CD14-positive monocyte (primary cell): Measurements from ENCODE around the gene RNU1-3. TPM values are rescaled to one million over a fixed set of nuclear protein-coding genes. Genes with fewer than 3 reads are reported as not detected.
"Not testable (repeated sequence)": the region's sequence is repeated elsewhere in the genome, so short reads cannot be mapped to it uniquely, and the experiment has no call there.

ENCODE experiments used
- DNase-seq, 3 donors: peaks; one replicate each; pipeline ENCODE4 v3.0.0-alpha.2; 2011 to 2022
- H2AFZ ChIP-seq: 2 replicates; pipeline ENCODE4 v1.6.0; 2012; ENCODE audit warnings: mild to moderate bottlenecking, low read depth, low read length, inconsistent platforms; ENCODE audit not compliant: insufficient read depth, poor library complexity, severe bottlenecking
- H3K27ac ChIP-seq, 2 donors: 1 replicate in 1 of 2; 2 replicates in 1 of 2; pipeline ENCODE4 v1.5.1; 2012 to 2013; ENCODE audit warnings: low read length in 2 of 2, control low read depth in 1 of 2, inconsistent platforms in 1 of 2, low read depth in 1 of 2, mild to moderate bottlenecking in 1 of 2
- H3K27me3 ChIP-seq, 2 donors: one replicate each; pipeline versions ENCODE4 v1.6.0 to v1.6.1; 2011 to 2013; ENCODE audit warnings: low read length in 2 of 2; ENCODE audit not compliant: control insufficient read depth in 2 of 2, insufficient read depth in 2 of 2
- H3K36me3 ChIP-seq, 2 donors: replicated peaks in 1 of 2; 1 replicate in 1 of 2; 2 replicates in 1 of 2; pipeline versions ENCODE4 v1.5.1 to v1.6.1; 2012 to 2013; ENCODE audit warnings: low read length in 2 of 2, control low read depth in 1 of 2, inconsistent platforms in 1 of 2, mild to moderate bottlenecking in 1 of 2; ENCODE audit not compliant: insufficient read depth in 2 of 2, control insufficient read depth in 1 of 2
- H3K4me1 ChIP-seq, 2 donors: 1 replicate in 1 of 2; 2 replicates in 1 of 2; pipeline versions ENCODE4 v1.5.1 to v1.6.1; 2012 to 2013; ENCODE audit warnings: low read length in 2 of 2, control low read depth in 1 of 2, inconsistent platforms in 1 of 2, mild to moderate bottlenecking in 1 of 2, moderate library complexity in 1 of 2; ENCODE audit not compliant: insufficient read depth in 2 of 2, control insufficient read depth in 1 of 2
- H3K4me2 ChIP-seq: replicated peaks from 2 replicates; pipeline ENCODE3; 2012; ENCODE audit warnings: low read length, moderate library complexity, mild to moderate bottlenecking; ENCODE audit not compliant: poor library complexity, severe bottlenecking; ENCODE audit errors: extremely low read depth
- H3K4me3 ChIP-seq, 3 experiments: fragments of 200-600 bp in 1 of 3; sonication (generic) in 1 of 3; replicated peaks in 1 of 3; 1 replicate in 2 of 3; 2 replicates in 1 of 3; pipeline ENCODE4 v1.5.1; 2011 to 2013; ENCODE audit warnings: low read length in 3 of 3, mild to moderate bottlenecking in 3 of 3, control low read depth in 2 of 3, low read depth in 2 of 3, inconsistent platforms in 1 of 3, moderate library complexity in 1 of 3
- H3K79me2 ChIP-seq: 2 replicates; pipeline ENCODE4 v1.6.0; 2012; ENCODE audit warnings: mild to moderate bottlenecking, control low read depth, inconsistent platforms, low read length, moderate library complexity; ENCODE audit not compliant: insufficient read depth
- H3K9ac ChIP-seq: 2 replicates; pipeline ENCODE4 v1.6.0; 2017; ENCODE audit warnings: low read length, mild to moderate bottlenecking; ENCODE audit not compliant: insufficient read depth, poor library complexity, severe bottlenecking
- H3K9me3 ChIP-seq, 2 donors: replicated peaks in 1 of 2; 1 replicate in 1 of 2; 2 replicates in 1 of 2; pipeline versions ENCODE4 v1.5.1 to v1.6.1; 2012 to 2013; ENCODE audit warnings: low read length in 2 of 2, control low read depth in 1 of 2; ENCODE audit not compliant: control insufficient read depth in 1 of 2, insufficient read depth in 1 of 2
- H4K20me1 ChIP-seq: 2 replicates; pipeline ENCODE4 v1.6.0; 2012; ENCODE audit warnings: mild to moderate bottlenecking, low read length, control low read depth, moderate library complexity; ENCODE audit not compliant: insufficient read depth
- H3K27ac Mint-ChIP-seq, 7 donors: one replicate each; pipeline ENCODE4 v1.8.0; 2020; ENCODE audit warnings: mild to moderate bottlenecking in 7 of 7, mixed read lengths in 7 of 7, moderate library complexity in 6 of 7, inconsistent platforms in 2 of 7
- H3K27me3 Mint-ChIP-seq, 3 donors: one replicate each; pipeline ENCODE4 v1.8.0; 2021 to 2022; ENCODE audit warnings: low read depth in 3 of 3, mild to moderate bottlenecking in 3 of 3, mixed read lengths in 3 of 3, moderate library complexity in 3 of 3, inconsistent platforms in 1 of 3
- H3K36me3 Mint-ChIP-seq, 2 donors: one replicate each; pipeline ENCODE4 v1.8.0; 2020; ENCODE audit warnings: mixed read lengths in 2 of 2, inconsistent platforms in 1 of 2, mild to moderate bottlenecking in 1 of 2
- H3K4me1 Mint-ChIP-seq: one replicate; pipeline ENCODE4 v1.8.0; 2020; ENCODE audit warnings: mild to moderate bottlenecking, mixed read lengths
- H3K4me3 Mint-ChIP-seq, 2 donors: one replicate each; pipeline ENCODE4 v1.8.0; 2020; ENCODE audit warnings: mild to moderate bottlenecking in 2 of 2, mixed read lengths in 2 of 2, moderate library complexity in 1 of 2
- H3K9me3 Mint-ChIP-seq, 7 donors: one replicate each; pipeline ENCODE4 v1.8.0; 2020 to 2022; ENCODE audit warnings: mixed read lengths in 7 of 7, mild to moderate bottlenecking in 6 of 7, moderate library complexity in 6 of 7, inconsistent platforms in 2 of 7
- WGBS: methylation state at CpG from one replicate; pipeline ENCODE4 v1.1.5; 2013; ENCODE audit warnings: missing lambda C conversion rate; ENCODE audit not compliant: insufficient coverage; 5-methylcytosine and 5-hydroxymethylcytosine counted together
- intact Hi-C, 2 donors: fragments of 100-400 bp; cut with micrococcal nuclease; formaldehyde crosslinking; loops; one replicate each; pipeline versions ENCODE4 v1.15.0 to v1.15.1; 2023
- polyA plus RNA-seq, 3 donors: library from polyadenylated mRNA; depleted of rRNA in 1 of 3; unstranded in 2 of 3; stranded (reverse) in 1 of 3; fragments of 300-500 nt in 2 of 3; fragments of >200 nt in 1 of 3; fragmentation: Illumina TruSeq in 2 of 3; gene quantifications; 1 replicate in 2 of 3; 2 replicates in 1 of 3; pipeline ENCODE4 v1.2.3, GENCODE V29; 2012 to 2021

The RNU1-3 gene
- polyA plus RNA-seq, 3 donors: not detected

DNA sequence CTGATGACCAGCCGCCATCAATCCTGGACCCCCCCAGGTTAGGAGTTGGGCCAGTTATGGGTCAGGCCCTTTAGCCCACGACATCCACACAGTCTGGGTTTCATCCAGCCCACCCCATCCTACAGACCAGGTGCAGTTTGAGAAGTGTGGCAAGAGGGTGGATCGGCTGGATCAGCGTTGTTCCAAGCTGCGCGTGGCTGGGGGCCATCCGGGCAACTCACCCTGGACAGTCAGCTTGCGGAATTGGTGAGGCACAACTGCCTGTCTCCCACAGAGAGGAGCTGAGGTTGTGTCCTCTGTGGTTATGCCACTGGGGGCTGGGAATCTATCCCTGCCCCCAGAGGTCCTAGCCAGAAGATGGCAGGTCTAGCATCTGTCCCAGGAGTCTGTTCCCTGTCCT, 18.0 kb downstream of the RNU1-3 start:
- intact Hi-C loops: loop anchor here in 1 of 2 donors (10.0 kb wide), 1 partner anchor 256 kb away; no protein-coding TSS in a partner anchor
- not testable (repeated sequence) for H3K4me1 Mint-ChIP-seq, H4K20me1 ChIP-seq, H3K9ac ChIP-seq, H3K4me3 ChIP-seq, DNase-seq, H3K9me3 ChIP-seq, H3K4me2 ChIP-seq, H3K79me2 ChIP-seq, H3K27ac ChIP-seq, H3K9me3 Mint-ChIP-seq, H3K27ac Mint-ChIP-seq, H2AFZ ChIP-seq, H3K36me3 Mint-ChIP-seq, H3K36me3 ChIP-seq
- Mint-ChIP-seq H3K27me3 (peaks cover 16 to 31% (median 18%) of the 10 kb centered on the region in 3 donors), H3K4me3 (peak overlapping the region in 1 of 2 donors; percentile 67)
- H3K27me3 ChIP-seq: peaks cover 4 to 32% of the 10 kb centered on the region in 2 donors
- no CpG with 5 or more reads among the region's 8 CpGs for WGBS
- H3K4me1 ChIP-seq: peaks cover 14 to 17% of the 10 kb centered on the region in 2 donors

DNA sequence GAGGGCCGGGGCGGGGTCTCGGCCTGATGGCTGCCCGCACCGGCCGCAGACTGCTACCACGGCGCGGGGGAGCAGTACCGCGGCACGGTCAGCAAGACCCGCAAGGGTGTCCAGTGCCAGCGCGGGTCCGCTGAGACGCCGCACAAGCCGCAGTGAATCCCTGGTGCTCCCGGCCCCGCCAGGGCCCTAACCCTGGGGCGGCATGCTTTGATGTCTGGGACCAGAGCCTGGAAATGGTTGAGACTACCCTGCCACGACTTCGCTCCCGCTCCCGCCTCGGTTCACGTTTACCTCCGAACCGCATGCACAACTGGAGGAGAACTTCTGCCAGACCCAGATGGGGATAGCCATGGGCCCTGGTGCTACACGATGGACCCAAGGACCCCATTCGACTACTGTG, 18.5 kb downstream of the RNU1-3 start:
- H3K4me3 Mint-ChIP-seq: peak overlapping the region in 1 of 2 donors; percentile 67
- Histone ChIP-seq H3K4me1 (peaks cover 19 to 22% of the 10 kb centered on the region in 2 donors), H3K27me3 (peaks cover 4 to 32% of the 10 kb centered on the region in 2 donors), H3K79me2 (peaks cover 13% of the 10 kb centered on the region)
- H3K9me3 Mint-ChIP-seq, H3K4me1 Mint-ChIP-seq, H3K36me3 ChIP-seq, H3K9me3 ChIP-seq, H3K4me3 ChIP-seq, H2AFZ ChIP-seq, H3K36me3 Mint-ChIP-seq, H3K4me2 ChIP-seq, H4K20me1 ChIP-seq, H3K9ac ChIP-seq, H3K27ac ChIP-seq, H3K27ac Mint-ChIP-seq, DNase-seq: not testable (repeated sequence)
- WGBS: 40% methylated on average over 13 of the region's 32 CpGs
- intact Hi-C loops: loop anchor here in 1 of 2 donors (10.0 kb wide), 1 partner anchor 257 kb away; no protein-coding TSS in a partner anchor
- H3K27me3 Mint-ChIP-seq: peaks cover 16 to 31% (median 18%) of the 10 kb centered on the region in 3 donors

DNA sequence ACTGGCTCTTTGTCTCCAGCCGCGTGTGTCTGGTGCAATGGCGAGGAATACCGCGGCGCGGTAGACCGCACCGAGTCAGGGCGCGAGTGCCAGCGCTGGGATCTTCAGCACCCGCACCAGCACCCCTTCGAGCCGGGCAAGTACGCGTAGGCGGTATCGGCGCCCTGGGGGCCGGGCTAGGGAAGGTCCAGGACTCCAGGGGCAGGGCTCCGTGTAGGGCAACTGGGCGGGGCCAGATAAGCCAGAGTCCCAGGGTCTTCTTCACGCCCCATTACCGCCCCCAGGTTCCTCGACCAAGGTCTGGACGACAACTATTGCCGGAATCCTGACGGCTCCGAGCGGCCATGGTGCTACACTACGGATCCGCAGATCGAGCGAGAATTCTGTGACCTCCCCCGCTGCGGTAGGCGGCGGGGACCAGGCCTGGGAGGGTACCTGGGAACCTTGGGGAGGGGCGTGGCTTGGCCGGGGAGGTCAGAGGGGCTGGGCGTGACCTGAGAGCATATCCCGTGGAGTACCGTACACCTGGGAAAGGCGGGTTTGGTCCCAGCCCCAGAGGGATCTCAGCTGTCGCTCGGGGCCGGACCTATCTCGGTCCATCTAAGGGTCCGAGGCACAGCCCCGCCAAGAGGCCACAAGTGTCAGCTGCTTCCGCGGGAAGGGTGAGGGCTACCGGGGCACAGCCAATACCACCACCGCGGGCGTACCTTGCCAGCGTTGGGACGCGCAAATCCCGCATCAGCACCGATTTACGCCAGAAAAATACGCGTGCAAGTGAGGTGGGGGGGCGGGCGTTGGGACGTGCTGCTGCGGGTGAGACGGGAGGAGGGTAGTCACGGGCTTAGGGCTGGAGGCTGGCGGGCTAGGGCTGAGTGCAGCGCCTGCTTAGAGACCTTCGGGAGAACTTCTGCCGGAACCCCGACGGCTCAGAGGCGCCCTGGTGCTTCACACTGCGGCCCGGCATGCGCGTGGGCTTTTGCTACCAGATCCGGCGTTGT, 19.3 kb downstream of the RNU1-3 start:
- H3K9me3 Mint-ChIP-seq, H4K20me1 ChIP-seq, DNase-seq, H2AFZ ChIP-seq, H3K27ac ChIP-seq, H3K4me2 ChIP-seq, H3K4me1 Mint-ChIP-seq, H3K36me3 ChIP-seq, H3K9ac ChIP-seq, H3K36me3 Mint-ChIP-seq, H3K27ac Mint-ChIP-seq, H3K9me3 ChIP-seq, H3K4me3 ChIP-seq: not testable (repeated sequence)
- H3K4me3 Mint-ChIP-seq: peak overlapping the region; percentile 21 to 45
- 3% methylated on average over 11 of the region's 84 CpGs for WGBS
- peaks cover 4 to 31% of the 10 kb centered on the region in 2 donors for H3K27me3 ChIP-seq
- peaks cover 20% of the 10 kb centered on the region for H3K79me2 ChIP-seq
- peaks cover 27 to 29% of the 10 kb centered on the region in 2 donors for H3K4me1 ChIP-seq
- intact Hi-C loops: loop anchor here in 1 of 2 donors (10.0 kb wide), 1 partner anchor 257 kb away; no protein-coding TSS in a partner anchor
- H3K27me3 Mint-ChIP-seq: peaks cover 14 to 31% (median 18%) of the 10 kb centered on the region in 3 donors

- H3K9ac ChIP-seq, DNase-seq, H3K9me3 Mint-ChIP-seq, H3K9me3 ChIP-seq, H3K36me3 Mint-ChIP-seq, H3K4me3 ChIP-seq, H4K20me1 ChIP-seq, H3K27ac Mint-ChIP-seq, H3K36me3 ChIP-seq, H3K4me2 ChIP-seq, H3K4me1 Mint-ChIP-seq, H3K27ac ChIP-seq, H2AFZ ChIP-seq: not testable (repeated sequence)
- Mint-ChIP-seq H3K27me3 (peaks cover 14 to 28% (median 18%) of the 10 kb centered on the region in 3 donors), H3K4me3 (peak overlapping the region in 1 of 2 donors; percentile 66)
- intact Hi-C loops: loop anchor here in 1 of 2 donors (10.0 kb wide), 1 partner anchor 258 kb away; no protein-coding TSS in a partner anchor
- Histone ChIP-seq H3K27me3 (peaks cover 4 to 26% of the 10 kb centered on the region in 2 donors), H3K4me1 (peaks cover 28 to 29% of the 10 kb centered on the region in 2 donors), H3K79me2 (peaks cover 27% of the 10 kb centered on the region)
- no CpG with 5 or more reads among the region's 17 CpGs for WGBS
Measured at GRCh38 chr1:16646716-16647115, 20.0 kb downstream of the RNU1-3 start.
